ENCODE measurements around the gene TFB1M.

GRCh38 chr6:155287762-155288161 is 26.5 kb downstream of the TFB1M start:
- no peak for TF ChIP-seq CTCF (IDR thresholded peaks at IDR 0.05; ENCODE audit: low read depth, low read length)
- TF ChIP-seq POLR2A (IDR thresholded peaks at IDR 0.05; ENCODE audit: extremely low read depth, insufficient read length) = no peak
- TF ChIP-seq, protein P1, sequence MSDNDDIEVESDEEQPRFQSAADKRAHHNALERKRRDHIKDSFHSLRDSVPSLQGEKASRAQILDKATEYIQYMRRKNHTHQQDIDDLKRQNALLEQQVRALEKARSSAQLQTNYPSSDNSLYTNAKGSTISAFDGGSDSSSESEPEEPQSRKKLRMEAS (IDR thresholded peaks at IDR 0.05; ENCODE audit: low read depth, low read length) = no peak
